IPS-20b (cell line): ENCODE measurements around the gene SAMD11.
A peak's percentile ranks its signal among the peaks of the same experiment; 100 is the strongest.

Source experiments
- H3K27ac ChIP-seq: one replicate; pipeline ENCODE4 v1.5.1; 2013; ENCODE audit warnings: low read length
- H3K27me3 ChIP-seq: 2 replicates; pipeline ENCODE4 v1.6.1; 2013; ENCODE audit warnings: mild to moderate bottlenecking, low read length, inconsistent platforms; ENCODE audit not compliant: insufficient read depth
- H3K36me3 ChIP-seq: 2 replicates; pipeline ENCODE4 v1.6.1; 2013; ENCODE audit warnings: low read depth, mild to moderate bottlenecking, inconsistent platforms, low read length, moderate library complexity; ENCODE audit not compliant: insufficient read depth
- H3K4me1 ChIP-seq: 2 replicates; pipeline ENCODE4 v1.6.1; 2013; ENCODE audit warnings: mild to moderate bottlenecking, control low read depth, inconsistent platforms, low read length, moderate library complexity; ENCODE audit not compliant: insufficient read depth
- H3K4me3 ChIP-seq: 2 replicates; pipeline ENCODE4 v1.5.1; 2013; ENCODE audit warnings: mild to moderate bottlenecking, low read length, inconsistent platforms
- H3K9ac ChIP-seq: 2 replicates; pipeline ENCODE4 v1.6.1; 2013; ENCODE audit warnings: low read depth, mild to moderate bottlenecking, inconsistent platforms, low read length, moderate library complexity
- H3K9me3 ChIP-seq: 2 replicates; pipeline ENCODE4 v1.6.1; 2013; ENCODE audit warnings: mild to moderate bottlenecking, low read depth, low read length, inconsistent platforms; ENCODE audit not compliant: insufficient read depth

The SAMD11 gene

DNA sequence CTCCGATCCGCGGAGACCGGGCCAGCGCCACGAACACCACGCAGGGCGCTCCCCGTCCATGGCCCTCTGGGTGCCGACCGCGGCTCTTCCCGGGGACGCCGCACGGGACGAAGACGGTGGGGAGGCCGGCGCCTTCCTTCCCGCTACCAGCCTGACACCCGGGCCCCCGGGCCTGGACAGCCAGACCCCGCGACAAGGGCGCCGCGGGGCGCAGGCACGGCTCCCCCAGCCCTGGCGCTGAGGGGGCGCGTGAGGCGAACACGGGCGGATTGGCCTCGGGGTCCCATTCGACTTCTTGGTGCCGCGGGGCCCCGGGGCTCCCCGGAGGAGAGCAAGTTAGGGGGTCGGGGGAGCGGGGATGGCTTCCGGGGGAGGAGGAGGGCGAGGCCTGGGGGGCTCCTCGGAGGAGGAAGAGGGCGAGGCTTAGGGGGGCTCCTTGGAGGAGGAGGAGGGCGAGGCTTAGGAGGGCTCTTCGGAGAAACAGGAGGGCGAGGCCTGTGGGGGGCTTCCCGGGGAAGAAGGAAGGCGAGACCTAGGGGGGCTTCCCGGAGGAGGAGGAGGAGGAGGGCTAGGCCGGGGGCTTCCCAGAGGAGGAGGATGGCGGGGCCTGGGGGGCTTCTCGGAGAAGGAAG lies 36.1 kb downstream of the SAMD11 start:
- Histone ChIP-seq H3K27me3 (peaks cover 19% of the 10 kb centered on the region), H3K4me3 (peak overlapping the region; percentile 60; the same call in 1 of the 2 replicates), H3K36me3 (peaks cover 32% of the 10 kb centered on the region), H3K9ac (no peak overlapping the region), H3K9me3 (no peaks in the 10 kb centered on the region), H3K27ac (no peak overlapping the region), H3K4me1 (no peaks in the 10 kb centered on the region)

- H3K27me3 ChIP-seq, result peaks cover 21% of the 10 kb centered on the region
- H3K9ac ChIP-seq, result no peak within 1 kb of the TSS
- H3K27ac ChIP-seq, result no peak within 1 kb of the TSS
- H3K4me3 ChIP-seq, result peak within 1 kb of the TSS; percentile 60
- H3K9me3 ChIP-seq, result no peaks in the 10 kb centered on the region
- peaks cover 25% of the 10 kb centered on the region for H3K36me3 ChIP-seq
- H3K4me1 ChIP-seq, result no peaks in the 10 kb centered on the region
Measured at GRCh38 chr1:960363-961131, 36.8 kb downstream of the SAMD11 start, which contains the start of gene KLHL17. TSS of gene KLHL17 (plus strand) at chr1:960584. CDS start at chr1:960694, 110 bp downstream.

GRCh38 chr1:961132-961669 lies 37.5 kb downstream of the SAMD11 start:
- Histone ChIP-seq H3K27me3 (peaks cover 27% of the 10 kb centered on the region), H3K9ac (no peak overlapping the region), H3K9me3 (no peaks in the 10 kb centered on the region), H3K4me3 (peak overlapping the region; percentile 60), H3K4me1 (no peaks in the 10 kb centered on the region), H3K27ac (no peak overlapping the region), H3K36me3 (peaks cover 19% of the 10 kb centered on the region)

DNA sequence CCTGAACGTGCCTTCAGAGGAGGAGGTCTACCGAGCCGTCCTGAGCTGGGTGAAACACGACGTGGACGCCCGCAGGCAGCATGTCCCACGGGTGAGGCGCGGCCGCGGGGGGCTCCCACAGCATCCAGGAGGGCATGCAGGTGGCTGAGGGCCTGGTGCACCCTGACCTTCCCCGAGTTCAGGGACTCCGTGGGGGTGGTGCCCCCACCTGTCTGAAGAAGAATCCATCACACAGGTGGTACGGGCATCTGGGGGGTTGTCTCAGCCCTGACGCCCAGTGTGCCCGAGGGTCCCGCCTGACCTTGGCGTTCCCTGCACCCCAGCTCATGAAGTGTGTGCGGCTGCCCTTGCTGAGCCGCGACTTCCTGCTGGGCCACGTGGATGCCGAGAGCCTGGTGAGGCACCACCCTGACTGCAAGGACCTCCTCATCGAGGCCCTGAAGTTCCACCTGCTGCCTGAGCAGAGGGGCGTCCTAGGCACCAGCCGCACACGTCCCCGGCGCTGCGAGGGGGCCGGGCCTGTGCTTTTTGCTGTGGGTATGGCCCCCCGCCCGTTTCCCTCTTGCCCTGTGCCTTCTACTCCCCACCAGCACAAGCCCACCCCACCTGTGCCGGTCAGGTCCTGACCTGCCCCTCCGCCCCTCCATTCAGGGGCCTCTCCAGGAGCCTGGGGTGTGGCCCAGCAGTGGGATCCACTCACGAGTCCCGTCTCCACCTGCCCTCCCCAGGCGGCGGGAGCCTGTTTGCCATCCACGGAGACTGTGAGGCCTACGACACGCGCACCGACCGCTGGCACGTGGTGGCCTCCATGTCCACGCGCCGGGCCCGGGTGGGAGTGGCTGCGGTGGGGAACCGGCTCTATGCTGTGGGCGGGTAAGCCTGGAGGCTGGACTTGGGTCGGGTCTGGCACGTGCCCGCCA lies 38.9 kb downstream of the SAMD11 start:
- Histone ChIP-seq H3K27me3 (peaks cover 42% of the 10 kb centered on the region), H3K9ac (no peak overlapping the region), H3K4me3 (no peak overlapping the region), H3K4me1 (no peaks in the 10 kb centered on the region), H3K36me3 (peaks cover 9% of the 10 kb centered on the region; the same call in 1 of the 2 replicates), H3K27ac (no peak overlapping the region), H3K9me3 (no peaks in the 10 kb centered on the region)

GRCh38 chr1:963301-963651 lies 39.6 kb downstream of the SAMD11 start:
- Histone ChIP-seq H3K4me1 (no peaks in the 10 kb centered on the region), H3K9ac (no peak overlapping the region), H3K4me3 (no peak overlapping the region), H3K36me3 (peaks cover 9% of the 10 kb centered on the region; the same call in 1 of the 2 replicates), H3K27me3 (peaks cover 48% of the 10 kb centered on the region), H3K9me3 (no peaks in the 10 kb centered on the region), H3K27ac (no peak overlapping the region)

DNA sequence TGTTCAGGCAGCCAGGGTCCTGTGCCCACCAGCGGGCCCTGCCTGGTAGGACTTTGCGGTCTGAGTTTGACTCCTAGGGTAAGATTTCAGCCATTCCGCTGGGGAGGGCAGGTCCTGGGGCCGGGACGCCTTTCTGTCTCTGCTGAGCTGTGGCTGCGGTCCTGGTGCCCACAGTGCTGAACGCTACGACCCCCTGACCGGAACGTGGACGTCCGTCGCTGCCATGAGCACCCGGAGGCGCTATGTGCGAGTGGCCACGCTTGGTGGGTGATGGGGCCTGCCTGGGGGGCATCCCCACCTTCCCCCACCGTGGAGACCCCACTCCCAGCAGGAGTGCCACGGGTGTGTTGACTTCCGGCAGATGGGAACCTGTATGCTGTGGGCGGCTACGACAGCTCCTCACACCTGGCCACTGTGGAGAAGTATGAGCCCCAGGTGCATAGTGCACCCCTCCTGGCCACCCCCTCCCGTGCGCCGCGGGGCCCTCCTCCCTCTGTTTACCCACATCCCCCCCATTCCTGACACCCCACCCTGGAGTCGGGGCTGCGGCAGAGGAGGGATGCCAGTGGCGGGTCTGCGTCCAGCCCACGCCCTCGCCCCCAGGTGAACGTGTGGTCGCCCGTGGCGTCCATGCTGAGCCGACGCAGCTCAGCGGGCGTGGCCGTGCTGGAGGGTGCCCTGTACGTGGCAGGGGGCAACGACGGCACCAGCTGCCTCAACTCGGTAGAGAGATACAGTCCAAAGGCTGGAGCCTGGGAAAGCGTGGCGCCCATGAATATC lies 40.2 kb downstream of the SAMD11 start:
- Histone ChIP-seq H3K27ac (no peak overlapping the region), H3K4me3 (no peak overlapping the region), H3K9me3 (no peaks in the 10 kb centered on the region), H3K36me3 (peaks cover 9% of the 10 kb centered on the region; the same call in 1 of the 2 replicates), H3K9ac (no peak overlapping the region), H3K27me3 (peaks cover 55% of the 10 kb centered on the region), H3K4me1 (no peaks in the 10 kb centered on the region)

- no peak overlapping the region for H3K4me3 ChIP-seq
- peaks cover 57% of the 10 kb centered on the region for H3K27me3 ChIP-seq
- no peaks in the 10 kb centered on the region for H3K9me3 ChIP-seq
- H3K36me3 ChIP-seq, result peaks cover 9% of the 10 kb centered on the region; the same call in 1 of the 2 replicates
- no peaks in the 10 kb centered on the region for H3K4me1 ChIP-seq
- H3K27ac ChIP-seq, result no peak overlapping the region
- no peak overlapping the region for H3K9ac ChIP-seq
Measured at GRCh38 chr1:964691-965525, 41.2 kb downstream of the SAMD11 start.

- no peaks in the 10 kb centered on the region for H3K4me1 ChIP-seq
- no peaks in the 10 kb centered on the region for H3K9me3 ChIP-seq
- no peak overlapping the region for H3K4me3 ChIP-seq
- H3K36me3 ChIP-seq, result peaks cover 9% of the 10 kb centered on the region; the same call in 1 of the 2 replicates
- H3K27me3 ChIP-seq, result peaks cover 61% of the 10 kb centered on the region
- no peak overlapping the region for H3K27ac ChIP-seq
- no peak overlapping the region for H3K9ac ChIP-seq
Measured at GRCh38 chr1:965526-966134, 41.9 kb downstream of the SAMD11 start.

GRCh38 chr1:966135-966703 lies 42.5 kb downstream of the SAMD11 start, which contains the start of gene PLEKHN1:
TSS of gene PLEKHN1 (plus strand) at chr1:966482. CDS start at chr1:966532, 50 bp downstream.
- Histone ChIP-seq H3K27me3 (peaks cover 65% of the 10 kb centered on the region), H3K9me3 (no peaks in the 10 kb centered on the region), H3K4me3 (peak within 1 kb of the TSS; percentile 66; the same call in 1 of the 2 replicates), H3K27ac (no peak within 1 kb of the TSS), H3K4me1 (no peaks in the 10 kb centered on the region), H3K9ac (no peak within 1 kb of the TSS), H3K36me3 (peaks cover 9% of the 10 kb centered on the region; the same call in 1 of the 2 replicates)
